ENCODE data around the gene HERPUD2.

GRCh38 chr7:35714407-35714806, 19.5 kb upstream of the HERPUD2 start:
- TF ChIP-seq CTCF (IDR thresholded peaks at IDR 0.05), result no peak
- no peak for TF ChIP-seq POLR2AphosphoS5 (IDR thresholded peaks at IDR 0.05)
- TF ChIP-seq POLR2A (IDR thresholded peaks at IDR 0.05), result no peak

All from prostate gland (tissue), 2 donors.